Measurements from ENCODE around the gene CUBN. TPM values are rescaled to one million over a fixed set of nuclear protein-coding genes. Genes with fewer than 3 reads are reported as not detected.

Gene CUBN
- total RNA-seq, 1 experiment from 2014 or later = 4.6 TPM

DNA sequence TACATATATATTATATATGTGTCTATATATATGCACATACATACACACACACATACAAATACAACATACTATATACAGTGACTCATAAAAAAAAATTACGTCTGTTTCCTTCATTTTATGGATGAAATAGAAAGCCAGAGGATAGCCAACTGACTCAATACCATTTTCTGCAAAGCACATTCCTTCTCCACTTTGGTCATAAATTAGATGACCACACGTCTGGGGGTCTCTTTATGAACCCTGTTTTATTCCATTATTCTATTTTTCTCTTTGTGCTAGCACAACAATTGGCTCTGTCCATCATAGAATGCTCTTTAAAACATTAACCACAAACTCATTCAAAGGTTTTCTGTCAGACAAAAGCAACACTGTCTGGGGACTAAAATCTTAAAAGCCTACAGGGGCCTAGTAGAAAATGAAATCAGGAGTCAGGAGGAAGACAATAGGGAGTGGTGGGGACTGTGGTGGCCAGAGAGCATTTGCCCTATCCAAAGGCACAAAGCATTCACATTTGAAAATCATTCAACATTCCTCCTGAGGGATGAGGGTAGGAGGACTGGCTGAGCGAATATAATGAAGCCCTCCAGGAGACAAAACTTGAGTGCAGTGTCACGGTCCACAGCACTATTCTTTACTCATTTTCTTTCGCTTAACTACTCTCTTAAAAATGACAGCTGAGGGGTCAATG is 4.3 kb downstream of the CUBN start:
- CTCF ChIA-PET = no interaction called here
- POLR2A ChIA-PET = no interaction called here
- H3K9me3 Mint-ChIP-seq (ENCODE audit: unreplicated experiment) = no peaks in the 10 kb centered on the region
- peak overlapping the region; percentile 44 for H3K27ac Mint-ChIP-seq (ENCODE audit: unreplicated experiment)
- Histone ChIP-seq H3K9me3 (no peaks in the 10 kb centered on the region), H3K27me3 (replicated peaks; ENCODE audit: control insufficient read depth, insufficient read depth, low read length) (no peaks in the 10 kb centered on the region), H3K4me1 (peaks cover 76% of the 10 kb centered on the region), H3K4me3 (ENCODE audit: low read depth, low read length) (no peak overlapping the region), H3K36me3 (ENCODE audit: control insufficient read depth, insufficient read depth, low read length) (no peaks in the 10 kb centered on the region)
- TF ChIP-seq, protein P1, sequence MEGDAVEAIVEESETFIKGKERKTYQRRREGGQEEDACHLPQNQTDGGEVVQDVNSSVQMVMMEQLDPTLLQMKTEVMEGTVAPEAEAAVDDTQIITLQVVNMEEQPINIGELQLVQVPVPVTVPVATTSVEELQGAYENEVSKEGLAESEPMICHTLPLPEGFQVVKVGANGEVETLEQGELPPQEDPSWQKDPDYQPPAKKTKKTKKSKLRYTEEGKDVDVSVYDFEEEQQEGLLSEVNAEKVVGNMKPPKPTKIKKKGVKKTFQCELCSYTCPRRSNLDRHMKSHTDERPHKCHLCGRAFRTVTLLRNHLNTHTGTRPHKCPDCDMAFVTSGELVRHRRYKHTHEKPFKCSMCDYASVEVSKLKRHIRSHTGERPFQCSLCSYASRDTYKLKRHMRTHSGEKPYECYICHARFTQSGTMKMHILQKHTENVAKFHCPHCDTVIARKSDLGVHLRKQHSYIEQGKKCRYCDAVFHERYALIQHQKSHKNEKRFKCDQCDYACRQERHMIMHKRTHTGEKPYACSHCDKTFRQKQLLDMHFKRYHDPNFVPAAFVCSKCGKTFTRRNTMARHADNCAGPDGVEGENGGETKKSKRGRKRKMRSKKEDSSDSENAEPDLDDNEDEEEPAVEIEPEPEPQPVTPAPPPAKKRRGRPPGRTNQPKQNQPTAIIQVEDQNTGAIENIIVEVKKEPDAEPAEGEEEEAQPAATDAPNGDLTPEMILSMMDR (IDR thresholded peaks at IDR 0.05; ENCODE audit: insufficient read depth in 1 of 2, low read depth in 1 of 2, low read length in 1 of 2, severe bottlenecking in 1 of 2, unreplicated experiment in 1 of 2) = no peak
- no peak for DNase-seq
- intact Hi-C loops (cut with micrococcal nuclease; ENCODE audit: unreplicated experiment) = loop anchor here (2.0 kb wide), 1 partner anchor 23 kb away; no protein-coding TSS in a partner anchor
- no peaks in the 10 kb centered on the region for H3K27me3 Mint-ChIP-seq (ENCODE audit: insufficient read depth, unreplicated experiment)
- H3K36me3 Mint-ChIP-seq (ENCODE audit: insufficient read depth, unreplicated experiment) = peaks cover 6% of the 10 kb centered on the region
- H3K4me1 Mint-ChIP-seq (ENCODE audit: low read depth, unreplicated experiment) = peaks cover 64% of the 10 kb centered on the region
- BruUV-seq (replicated peaks) = no TSS peak
- H3K4me3 Mint-ChIP-seq (ENCODE audit: unreplicated experiment) = no peak overlapping the region

DNA sequence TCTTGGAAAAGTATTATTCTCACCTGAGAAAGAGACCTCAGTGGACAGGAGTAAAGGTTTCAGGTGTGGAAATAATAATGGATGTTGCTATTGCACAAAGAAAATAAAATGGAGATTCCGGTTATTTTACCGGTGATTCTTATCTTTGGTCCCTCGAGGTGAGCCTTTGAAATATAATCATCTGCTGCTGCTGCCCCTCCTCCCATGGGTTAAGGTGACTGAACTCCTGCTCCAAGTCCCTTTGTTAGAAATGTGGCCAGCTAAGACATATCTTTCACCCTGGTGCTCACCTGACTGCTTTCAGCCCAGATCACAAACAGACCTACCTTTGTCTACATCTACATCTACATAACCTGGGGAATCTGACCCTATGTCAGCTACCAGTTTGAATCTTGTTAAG is 5.7 kb downstream of the CUBN start:
- ChIA-PET CTCF (no interaction called here), POLR2A (interaction anchor here (0.6 kb wide), 1 partner anchor 49 kb away, joined by 3 read pairs; no protein-coding TSS in a partner anchor)
- Histone ChIP-seq H3K4me1 (peaks cover 76% of the 10 kb centered on the region), H3K27me3 (replicated peaks; ENCODE audit: control insufficient read depth, insufficient read depth, low read length) (no peaks in the 10 kb centered on the region), H3K9me3 (no peaks in the 10 kb centered on the region), H3K4me3 (ENCODE audit: low read depth, low read length) (no peak overlapping the region), H3K36me3 (ENCODE audit: control insufficient read depth, insufficient read depth, low read length) (no peaks in the 10 kb centered on the region)
- Mint-ChIP-seq H3K4me3 (ENCODE audit: unreplicated experiment) (peak overlapping the region; percentile 51), H3K27me3 (ENCODE audit: insufficient read depth, unreplicated experiment) (no peaks in the 10 kb centered on the region), H3K27ac (ENCODE audit: unreplicated experiment) (peak overlapping the region; percentile 44), H3K36me3 (ENCODE audit: insufficient read depth, unreplicated experiment) (peaks cover 6% of the 10 kb centered on the region), H3K9me3 (ENCODE audit: unreplicated experiment) (no peaks in the 10 kb centered on the region), H3K4me1 (ENCODE audit: low read depth, unreplicated experiment) (peaks cover 70% of the 10 kb centered on the region)
- peak; percentile 88 to 91 for DNase-seq
- BruUV-seq (replicated peaks) = no TSS peak
- TF ChIP-seq, protein P1 (IDR thresholded peaks at IDR 0.05; ENCODE audit: insufficient read depth in 1 of 2, low read depth in 1 of 2, low read length in 1 of 2, severe bottlenecking in 1 of 2, unreplicated experiment in 1 of 2) = no peak
- intact Hi-C loops (cut with micrococcal nuclease; ENCODE audit: unreplicated experiment) = loop anchor here (1.0 to 2.0 kb wide), 3 partner anchors 9 to 107 kb away; no protein-coding TSS in a partner anchor

DNA sequence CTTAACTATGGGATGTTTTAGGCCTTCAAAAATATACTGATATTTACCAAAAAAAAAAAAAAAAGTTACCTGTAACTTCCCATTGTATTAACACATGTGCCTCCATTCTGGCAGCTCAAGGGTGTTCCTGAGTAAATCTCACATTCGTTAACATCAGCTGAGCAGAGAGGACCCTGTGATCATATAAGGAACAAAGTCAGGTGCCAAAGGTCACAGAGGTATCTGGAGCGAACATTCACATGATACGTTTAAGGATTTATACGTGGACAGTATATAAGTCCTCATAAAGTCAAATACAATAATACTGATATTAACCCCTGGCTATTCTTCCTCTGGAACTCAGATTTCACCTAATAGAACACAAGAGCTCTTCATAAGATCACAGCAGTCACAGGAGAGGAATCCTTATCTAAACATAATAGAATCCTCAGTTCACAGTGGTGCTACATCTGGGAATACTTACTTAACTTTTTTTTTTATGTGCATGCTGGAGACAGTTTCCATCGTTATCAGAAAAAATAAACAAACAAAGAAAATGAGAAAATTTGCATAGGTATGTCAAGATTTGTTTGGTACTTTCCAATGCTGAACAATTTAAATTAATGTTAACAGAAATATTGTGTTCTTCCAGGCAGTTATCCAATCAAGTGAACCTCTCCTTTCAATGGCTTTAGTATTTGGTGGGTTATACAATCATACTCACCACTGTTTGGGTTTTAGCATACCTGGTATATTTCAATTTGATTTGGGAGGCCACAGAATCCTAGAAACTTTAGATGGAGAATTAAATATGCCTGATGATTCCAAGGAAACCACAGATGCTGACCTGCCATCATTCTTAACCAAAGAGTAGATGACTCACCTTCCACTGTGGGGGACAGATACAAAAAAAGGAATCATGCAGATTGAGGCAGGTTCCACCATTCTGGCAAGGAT is 6.6 kb downstream of the CUBN start:
- DNase-seq = no peak
- intact Hi-C loops (cut with micrococcal nuclease; ENCODE audit: unreplicated experiment) = loop anchor here (2.0 kb wide), 1 partner anchor 108 kb away; no protein-coding TSS in a partner anchor
- ChIA-PET POLR2A (interaction anchor here (0.6 kb wide), 1 partner anchor 17 kb away, joined by 3 read pairs; no protein-coding TSS in a partner anchor), CTCF (interaction anchor here (0.6 kb wide), 1 partner anchor 312 kb away, joined by 3 read pairs; no protein-coding TSS in a partner anchor)
- Histone ChIP-seq H3K4me1 (peaks cover 76% of the 10 kb centered on the region), H3K9me3 (no peaks in the 10 kb centered on the region), H3K27me3 (replicated peaks; ENCODE audit: control insufficient read depth, insufficient read depth, low read length) (no peaks in the 10 kb centered on the region), H3K36me3 (ENCODE audit: control insufficient read depth, insufficient read depth, low read length) (no peaks in the 10 kb centered on the region), H3K4me3 (ENCODE audit: low read depth, low read length) (no peak overlapping the region)
- no peaks in the 10 kb centered on the region for H3K9me3 Mint-ChIP-seq (ENCODE audit: unreplicated experiment)
- TSS peak; percentile 15 for BruUV-seq (replicated peaks)
- H3K4me3 Mint-ChIP-seq (ENCODE audit: unreplicated experiment) = peak overlapping the region; percentile 51
- H3K27me3 Mint-ChIP-seq (ENCODE audit: insufficient read depth, unreplicated experiment) = no peaks in the 10 kb centered on the region
- peak overlapping the region; percentile 68 for H3K27ac Mint-ChIP-seq (ENCODE audit: unreplicated experiment)
- H3K36me3 Mint-ChIP-seq (ENCODE audit: insufficient read depth, unreplicated experiment) = peaks cover 6% of the 10 kb centered on the region
- TF ChIP-seq, protein P1 (IDR thresholded peaks at IDR 0.05; ENCODE audit: insufficient read depth in 1 of 2, low read depth in 1 of 2, low read length in 1 of 2, severe bottlenecking in 1 of 2, unreplicated experiment in 1 of 2) = no peak
- peaks cover 67% of the 10 kb centered on the region for H3K4me1 Mint-ChIP-seq (ENCODE audit: low read depth, unreplicated experiment)

All from Caco-2 (cell line).